GM19099 (cell line): ENCODE results near the gene RBM33.

Source experiments
- POLR2A ChIP-seq: IDR thresholded peaks from 3 replicates; pipeline ENCODE4 v1.6.1; 2011; ENCODE audit warnings: low read depth; ENCODE audit not compliant: insufficient read length; ENCODE audit errors: extremely low read depth

Gene RBM33

DNA sequence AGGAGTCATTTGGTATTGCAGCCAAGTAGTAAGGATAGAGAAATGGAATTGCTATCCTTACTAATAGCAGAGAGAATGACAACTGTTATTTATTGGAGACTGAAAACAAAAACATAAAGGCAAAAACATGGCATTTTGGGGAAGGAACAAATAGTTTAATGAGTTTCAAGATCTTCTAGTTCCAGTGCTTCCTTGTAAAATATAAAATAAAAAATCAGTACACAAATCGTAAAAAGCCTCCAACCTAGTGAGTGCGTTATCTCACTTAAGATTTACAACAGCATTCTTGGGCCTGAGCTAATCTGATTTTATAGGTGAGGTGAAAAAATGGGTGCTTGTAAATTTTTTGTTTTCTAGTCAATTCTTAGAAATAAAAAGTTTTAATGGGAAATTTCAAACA, 3.3 kb downstream of the RBM33 start:
- TF ChIP-seq POLR2A, result no peak

DNA sequence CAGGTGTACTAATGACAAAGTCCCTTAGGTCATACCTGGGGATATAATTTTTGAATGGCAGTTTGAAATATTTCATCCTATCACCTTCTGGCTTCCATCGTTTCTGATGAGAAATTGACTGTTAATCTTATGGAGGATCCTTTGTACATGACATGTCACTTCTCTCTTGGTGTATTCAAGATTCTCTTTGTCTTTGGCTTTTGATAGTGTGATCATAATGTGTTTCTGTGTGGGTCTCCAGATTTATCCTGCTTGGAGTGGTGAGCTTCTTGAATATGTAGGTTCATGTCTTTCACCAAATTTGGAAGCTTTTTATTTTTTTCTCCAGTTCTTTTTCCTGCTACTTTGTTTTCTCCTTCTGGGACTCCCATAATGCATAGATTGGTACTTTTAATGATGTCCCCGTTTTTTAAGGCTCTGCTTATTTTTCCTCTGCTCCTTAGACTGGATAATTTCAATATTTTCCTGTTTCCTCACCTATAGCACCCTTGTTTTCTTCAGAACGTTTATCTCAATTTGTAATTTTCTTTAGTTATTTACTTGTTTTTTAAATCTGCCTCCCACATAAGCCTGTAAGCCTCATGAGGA, 4.4 kb downstream of the RBM33 start:
- no peak for TF ChIP-seq POLR2A

GRCh38 chr7:155649588-155649987, 5.1 kb downstream of the RBM33 start:
- no peak for TF ChIP-seq POLR2A

- TF ChIP-seq POLR2A, result no peak
Observed at GRCh38 chr7:155652156-155653114, 8.0 kb downstream of the RBM33 start.

- TF ChIP-seq POLR2A, result no peak
Observed at GRCh38 chr7:155653803-155654202, 9.3 kb downstream of the RBM33 start.

DNA sequence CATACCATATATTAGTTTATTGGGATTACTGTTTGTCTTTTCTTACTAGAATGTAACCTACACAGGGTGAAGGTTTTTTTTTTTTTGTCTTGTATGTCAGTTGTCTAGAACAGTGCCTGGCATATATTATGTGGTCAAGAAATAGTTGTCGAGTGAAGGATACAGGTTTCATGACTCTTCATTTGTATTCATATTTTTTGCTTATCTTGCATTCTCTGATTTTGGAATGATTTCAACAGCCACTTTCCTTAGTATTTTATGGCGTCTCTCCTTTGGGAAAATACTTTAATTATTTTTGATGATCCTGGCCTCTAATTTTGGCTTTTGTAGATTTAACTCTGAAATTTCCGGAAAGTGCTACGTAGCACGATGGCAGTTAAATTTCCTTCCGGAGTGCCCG, 12.4 kb downstream of the RBM33 start:
- TF ChIP-seq POLR2A, result no peak

DNA sequence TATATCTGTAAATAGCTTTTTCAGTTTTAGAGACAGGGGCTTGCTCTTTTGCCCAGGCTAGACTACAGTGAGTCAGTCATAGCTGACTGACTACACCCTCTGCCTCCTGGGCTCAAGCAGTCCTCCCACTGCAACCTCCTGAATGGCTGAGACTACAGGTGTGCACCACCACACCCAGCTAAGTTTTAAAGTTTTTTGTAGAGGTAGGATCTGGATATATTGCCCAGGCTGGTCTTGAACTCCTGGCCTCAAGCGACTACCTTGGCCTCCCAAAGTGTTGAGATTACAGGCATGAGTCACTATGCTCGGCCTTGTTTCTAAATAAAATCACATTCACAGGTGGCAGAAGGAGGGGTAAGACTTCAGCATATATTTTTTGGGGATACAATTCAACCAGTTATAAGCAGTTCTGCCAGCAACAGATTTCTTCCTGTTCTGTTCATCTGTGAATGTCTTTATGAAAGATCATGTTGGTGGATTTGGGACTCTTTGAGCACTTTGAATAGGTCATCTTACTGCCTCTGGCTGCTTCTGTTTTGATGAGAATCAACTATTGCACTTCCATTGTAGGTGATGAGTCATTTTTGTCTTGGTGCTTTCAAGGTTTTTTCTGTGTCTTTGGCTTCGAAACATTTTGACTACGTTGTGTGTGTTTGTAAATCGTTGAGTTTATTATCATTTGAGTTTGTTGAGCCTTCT, 15.7 kb downstream of the RBM33 start:
- TF ChIP-seq POLR2A, result no peak

DNA sequence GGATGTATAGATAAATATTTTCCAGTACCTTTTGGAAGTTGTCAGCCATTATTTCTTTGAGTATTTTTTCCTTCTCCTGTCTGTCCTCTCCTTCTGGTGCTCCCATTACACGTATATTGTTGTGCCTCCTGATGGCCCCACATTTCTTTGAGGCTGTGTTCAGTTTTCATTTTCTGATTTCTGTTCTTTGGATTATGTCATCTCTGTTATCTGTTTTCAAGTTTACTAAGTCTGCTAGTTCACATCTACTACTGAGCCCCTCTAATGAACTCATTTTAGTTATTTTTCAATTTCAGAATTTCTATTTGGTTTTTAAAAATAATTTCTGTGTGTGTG, 16.3 kb downstream of the RBM33 start:
- TF ChIP-seq POLR2A, result no peak

DNA sequence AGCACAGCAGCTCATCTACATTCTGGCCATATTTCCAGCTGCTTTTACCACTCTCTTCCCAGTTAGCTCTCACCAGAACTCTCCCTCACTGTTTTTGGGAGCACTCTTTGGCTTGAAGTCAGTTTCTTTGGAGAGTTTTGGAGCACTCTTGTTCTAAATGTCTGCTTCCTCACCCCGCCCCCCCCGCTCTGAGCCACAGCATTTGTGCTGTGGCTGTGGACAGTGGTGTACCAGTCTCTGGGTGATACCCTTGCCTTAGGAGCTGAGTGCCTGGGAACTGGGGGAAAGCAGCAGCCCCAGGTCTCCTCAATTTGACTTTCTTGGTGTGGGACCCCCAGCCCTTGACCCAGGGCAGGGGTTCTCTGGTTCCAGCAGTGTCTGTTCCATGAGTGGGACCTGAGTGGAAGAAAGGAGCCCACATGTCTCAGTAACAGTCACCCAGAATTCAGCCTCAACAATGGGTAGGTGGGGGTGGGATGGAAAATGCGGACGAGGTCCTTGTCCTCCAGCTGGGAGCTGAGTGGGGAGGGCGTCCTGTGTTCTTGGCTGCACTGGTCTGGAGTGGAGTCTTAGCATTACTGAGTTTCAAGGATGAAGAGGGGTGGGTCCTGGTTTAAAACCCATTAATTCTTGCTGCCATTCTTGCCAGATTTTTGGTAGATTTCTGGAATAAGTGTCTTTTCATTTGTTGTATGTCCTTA, 18.0 kb downstream of the RBM33 start:
- TF ChIP-seq POLR2A, result no peak

DNA sequence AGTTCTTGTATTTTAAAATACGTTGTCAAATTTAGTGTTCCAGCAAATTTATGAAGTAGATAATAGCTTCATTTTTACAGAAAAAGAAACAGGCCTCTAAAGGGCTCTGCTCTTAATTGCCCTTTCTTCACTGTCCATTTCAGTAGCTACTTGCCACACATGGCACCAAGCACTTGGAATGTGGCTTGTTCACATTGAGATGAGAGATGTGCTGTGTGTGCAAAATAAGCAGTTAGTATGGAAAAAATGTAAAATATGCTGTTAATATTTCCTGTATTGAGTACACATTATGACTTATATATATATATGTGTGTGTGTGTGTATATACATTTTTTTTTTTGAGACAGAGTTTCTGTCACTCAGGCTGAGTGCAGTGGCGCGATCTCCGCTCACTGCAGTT, 19.5 kb downstream of the RBM33 start:
- TF ChIP-seq POLR2A, result no peak

GRCh38 chr7:155665079-155665956, 20.9 kb downstream of the RBM33 start:
- no peak for TF ChIP-seq POLR2A

DNA sequence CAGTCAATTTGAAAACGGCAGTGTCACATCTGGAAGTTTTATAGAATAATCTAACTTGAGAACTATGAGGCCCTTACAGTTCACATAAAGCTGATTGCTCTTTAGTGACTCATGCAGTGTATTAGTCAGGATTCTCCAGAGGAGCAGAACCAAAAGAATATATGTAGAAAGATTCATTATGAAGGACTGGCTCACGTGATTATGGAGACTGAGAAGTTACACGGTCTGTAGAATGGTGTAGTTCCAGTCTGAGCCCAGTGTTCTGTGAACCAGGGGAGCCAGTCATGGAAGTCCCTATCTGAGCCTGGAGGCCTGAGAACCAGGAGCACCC, 21.5 kb downstream of the RBM33 start:
- no peak for TF ChIP-seq POLR2A

GRCh38 chr7:155667241-155667829, 22.9 kb downstream of the RBM33 start:
- TF ChIP-seq POLR2A, result no peak
